Prostate gland (tissue), 2 donors: ENCODE data around the gene IFI16. TPM values are rescaled to one million over a fixed set of nuclear protein-coding genes. Genes with fewer than 3 reads are reported as not detected.
"Not testable (repeated sequence)": the region's sequence is repeated elsewhere in the genome, so short reads cannot be mapped to it uniquely, and the experiment has no call there.

Source experiments
- DNase-seq: peaks from one replicate; pipeline ENCODE4 v3.0.0-alpha.2; 2019; ENCODE audit warnings: low spot score
- H3K27ac ChIP-seq, 2 donors: fragments of 200-600 bp; sonication (generic); 2 replicates each; pipeline ENCODE4 v1.5.1; 2017 to 2019
- H3K27me3 ChIP-seq: fragments of 200-600 bp; sonication (generic); replicated peaks from 2 replicates; pipeline ENCODE4 v1.5.1; 2019; ENCODE audit not compliant: insufficient read depth
- H3K36me3 ChIP-seq, 2 donors: fragments of 200-600 bp; sonication (generic); 1 replicate in 1 of 2; 2 replicates in 1 of 2; pipeline versions ENCODE4 v1.5.1 to v1.8.1; 2017 to 2019
- H3K4me1 ChIP-seq: fragments of 200-600 bp; sonication (generic); replicated peaks from 2 replicates; pipeline ENCODE4 v1.5.1; 2019
- H3K4me3 ChIP-seq, 2 donors: fragments of 200-600 bp; sonication (generic); 2 replicates each; pipeline ENCODE4 v1.5.1; 2017 to 2019
- H3K9me3 ChIP-seq: fragments of 200-600 bp; sonication (generic); 2 replicates; pipeline ENCODE4 v1.5.1; 2017
- CTCF ChIP-seq, 4 experiments: fragments of 200-600 bp in 2 of 4; fragments of 450-650 bp in 2 of 4; sonication (generic) in 2 of 4; IDR thresholded peaks; 1 replicate in 3 of 4; 2 replicates in 1 of 4; pipeline ENCODE4 v1.5.1; 2016 to 2019; ENCODE audit warnings: antibody characterized with exemption in 4 of 4, mild to moderate bottlenecking in 2 of 4, moderate library complexity in 2 of 4
- POLR2A ChIP-seq: fragments of 450-650 bp; IDR thresholded peaks from one replicate; pipeline ENCODE4 v1.6.1; 2016; ENCODE audit warnings: antibody characterized with exemption, mild to moderate bottlenecking
- POLR2AphosphoS5 ChIP-seq: sonication (generic); formaldehyde crosslinking; IDR thresholded peaks from one replicate; pipeline ENCODE4 v1.6.1; 2017; ENCODE audit warnings: antibody characterized with exemption
- WGBS: methylation state at CpG from one replicate; pipeline ENCODE4 v1.1.5; 2018; 5-methylcytosine and 5-hydroxymethylcytosine counted together
- intact Hi-C: fragments of 100-400 bp; cut with DNase I; formaldehyde crosslinking; loops from one replicate; pipeline ENCODE4 v1.14.2; 2022
- total RNA-seq, 2 donors: library from RNA; depleted of rRNA; stranded (reverse); fragments of >200 nt; gene quantifications; one replicate each; pipeline ENCODE4 v1.1.0, GENCODE V29; 2016

Gene IFI16
- total RNA-seq, 2 donors from 2014 or later = 18.2 to 61.3 TPM

- H3K9me3 ChIP-seq = no peaks in the 10 kb centered on the region
- intact Hi-C loops = loop anchor here (5.0 kb wide), 1 partner anchor 797 kb away; no protein-coding TSS in a partner anchor
- H3K27me3 ChIP-seq = no peaks in the 10 kb centered on the region
- peak overlapping the region; percentile 68 to 72 for H3K27ac ChIP-seq
- no peaks in the 10 kb centered on the region for H3K4me1 ChIP-seq
- DNase-seq = peak; percentile 85
- peak overlapping the region; percentile 19 to 23 for H3K4me3 ChIP-seq
- WGBS = 8% methylated on average over 11 of the region's 11 CpGs
- TF ChIP-seq POLR2AphosphoS5 (peak; percentile 81), POLR2A (peak; percentile 31), CTCF (IDR thresholded peaks at IDR 0.05) (no peak)
- no peaks in the 10 kb centered on the region for H3K36me3 ChIP-seq
These were observed 10.2 kb upstream of the IFI16 start for GRCh38 chr1:158999316-159000069.

- H3K36me3 ChIP-seq = no peaks in the 10 kb centered on the region
- TF ChIP-seq POLR2A (no peak), CTCF (IDR thresholded peaks at IDR 0.05) (no peak), POLR2AphosphoS5 (no peak)
- no peak for DNase-seq
- intact Hi-C loops = no loop called here
- no peaks in the 10 kb centered on the region for H3K27me3 ChIP-seq
- WGBS = 16% methylated on average over 6 of the region's 6 CpGs
- no peaks in the 10 kb centered on the region for H3K9me3 ChIP-seq
- H3K27ac ChIP-seq = peak overlapping the region; percentile 68 to 72
- peak overlapping the region; percentile 19 to 23 for H3K4me3 ChIP-seq
- no peaks in the 10 kb centered on the region for H3K4me1 ChIP-seq
These were observed 9.7 kb upstream of the IFI16 start for GRCh38 chr1:159000070-159000409.

- H3K27ac ChIP-seq = peak overlapping the region; percentile 68 to 72
These were observed 9.1 kb upstream of the IFI16 start for GRCh38 chr1:159000625-159001024.

GRCh38 chr1:159005161-159005560 lies 4.5 kb upstream of the IFI16 start:
- Histone ChIP-seq H3K27me3 (no peaks in the 10 kb centered on the region), H3K36me3 (no peaks in the 10 kb centered on the region), H3K27ac (no peak overlapping the region), H3K4me1 (no peaks in the 10 kb centered on the region), H3K9me3 (no peaks in the 10 kb centered on the region), H3K4me3 (no peak overlapping the region)
- no peak for DNase-seq
- no peak for TF ChIP-seq POLR2AphosphoS5
- TF ChIP-seq POLR2A = no peak
- TF ChIP-seq CTCF (IDR thresholded peaks at IDR 0.05) = no peak
- intact Hi-C loops = no loop called here

More at GRCh38 chr1:159000625-159001024, 9.1 kb upstream of the IFI16 start:
- peak; percentile 78 for DNase-seq
- H3K9me3 ChIP-seq = no peaks in the 10 kb centered on the region
- no peak for TF ChIP-seq POLR2A
- TF ChIP-seq POLR2AphosphoS5 = peak; percentile 84
- intact Hi-C loops = no loop called here
- 0% methylated on average over 1 of the region's 1 CpG for WGBS
- no peaks in the 10 kb centered on the region for H3K4me1 ChIP-seq
- peak overlapping the region; percentile 19 to 23 for H3K4me3 ChIP-seq
- no peaks in the 10 kb centered on the region for H3K36me3 ChIP-seq
- no peaks in the 10 kb centered on the region for H3K27me3 ChIP-seq

- intact Hi-C loops = no loop called here
- 29% methylated on average over 6 of the region's 6 CpGs for WGBS
- Histone ChIP-seq H3K4me1 (no peaks in the 10 kb centered on the region), H3K9me3 (no peaks in the 10 kb centered on the region), H3K36me3 (no peaks in the 10 kb centered on the region), H3K4me3 (no peak overlapping the region), H3K27me3 (no peaks in the 10 kb centered on the region), H3K27ac (no peak overlapping the region)
- TF ChIP-seq CTCF (IDR thresholded peaks at IDR 0.05) (no peak), POLR2AphosphoS5 (no peak), POLR2A (no peak)
- no peak for DNase-seq
These were observed 4.0 kb upstream of the IFI16 start for GRCh38 chr1:159005676-159006075.

GRCh38 chr1:159006210-159006807 lies 3.4 kb upstream of the IFI16 start:
- WGBS = 41% methylated on average over 11 of the region's 11 CpGs
- H3K4me3 ChIP-seq, H3K27ac ChIP-seq, DNase-seq, intact Hi-C loops, H3K4me1 ChIP-seq, H3K9me3 ChIP-seq, H3K27me3 ChIP-seq, H3K36me3 ChIP-seq: not testable (repeated sequence)
